Endothelial cell of umbilical vein (primary cell): ENCODE data around the gene NDUFS4. TPM values are rescaled to one million over a fixed set of nuclear protein-coding genes. Genes with fewer than 3 reads are reported as not detected.

ENCODE experiments used
- BruUV-seq: library from RNA; stranded (reverse); fragments of 400-500 nt; replicated peaks from 2 replicates; lab custom pipeline; 2021; lab: Mats Ljungman, UMichigan
- CTCF ChIA-PET: fragments of 300-600, 350-600 bp; sonication (Branson Sonifier 250); formaldehyde crosslinking; loops from one replicate; lab custom pipeline; 2021; ENCODE audit warnings: antibody characterized with exemption, inconsistent platforms; lab: Charles Lee
- POLR2A ChIA-PET: fragments of 300-600, 350-600 bp; sonication (Branson Sonifier 250); formaldehyde crosslinking; loops from one replicate; lab custom pipeline; 2021; ENCODE audit warnings: antibody characterized with exemption, inconsistent platforms; lab: Charles Lee
- DNase-seq: peaks from one replicate; pipeline ENCODE4 v3.0.0-alpha.2; 2011; ENCODE audit warnings: low read depth, low spot score
- FAIRE-seq: peaks from 2 replicates; lab custom pipeline; 2011; peaks lifted over from hg19 to GRCh38; lab: Jason Lieb, UNC
- H2AFZ ChIP-seq: 2 replicates; pipeline ENCODE4 v1.6.0; 2012; ENCODE audit warnings: low read depth, low read length, control low read depth, inconsistent platforms
- H3K27ac ChIP-seq: 2 replicates; pipeline ENCODE4 v1.5.1; 2011; ENCODE audit warnings: low read depth, mild to moderate bottlenecking, control low read depth, low read length, moderate library complexity; ENCODE audit not compliant: insufficient read depth
- H3K27me3 ChIP-seq, 2 experiments: 2 replicates each; pipeline versions ENCODE4 v1.6.0 to v1.6.1; 2011; ENCODE audit warnings: low read length in 2 of 2, mixed read lengths in 1 of 2; ENCODE audit not compliant: control insufficient read depth in 2 of 2, insufficient read depth in 2 of 2
- H3K36me3 ChIP-seq, 2 experiments: 2 replicates in 1 of 2; 3 replicates in 1 of 2; pipeline ENCODE4 v1.5.1; 2011; ENCODE audit warnings: low read length in 2 of 2, mild to moderate bottlenecking in 1 of 2, moderate library complexity in 1 of 2; ENCODE audit not compliant: control insufficient read depth in 2 of 2, insufficient read depth in 2 of 2; ENCODE audit errors: extremely low read depth in 1 of 2
- H3K4me1 ChIP-seq: 3 replicates; pipeline ENCODE4 v1.5.1; 2011; ENCODE audit warnings: mild to moderate bottlenecking, low read length; ENCODE audit not compliant: control insufficient read depth, insufficient read depth; ENCODE audit errors: extremely low read depth
- H3K4me2 ChIP-seq: 2 replicates; pipeline ENCODE4 v1.6.1; 2011; ENCODE audit warnings: low read length, control low read depth, mixed read lengths; ENCODE audit not compliant: insufficient read depth
- H3K4me3 ChIP-seq, 3 experiments: fragments of 200-600 bp in 1 of 3; sonication (generic), shearing (Covaris generic) in 1 of 3; replicated peaks in 1 of 3; 2 replicates each; pipeline ENCODE4 v1.5.1; 2011 to 2016; ENCODE audit warnings: control low read depth in 3 of 3, low read length in 3 of 3, mild to moderate bottlenecking in 2 of 3, inconsistent platforms in 1 of 3, low read depth in 1 of 3, moderate library complexity in 1 of 3; ENCODE audit not compliant: insufficient read depth in 1 of 3
- H3K79me2 ChIP-seq: 2 replicates; pipeline ENCODE4 v1.6.0; 2012; ENCODE audit warnings: low read length, inconsistent platforms; ENCODE audit not compliant: control insufficient read depth, insufficient read depth
- H3K9ac ChIP-seq: replicated peaks from 2 replicates; pipeline ENCODE3; 2011; ENCODE audit warnings: low read length, control low read depth; ENCODE audit not compliant: insufficient read depth; ENCODE audit errors: extremely low read depth
- H3K9me1 ChIP-seq: replicated peaks from 3 replicates; pipeline ENCODE4 v1.6.0; 2011; ENCODE audit warnings: mild to moderate bottlenecking, low read length; ENCODE audit not compliant: control insufficient read depth, insufficient read depth; ENCODE audit errors: extremely low read depth
- H3K9me3 ChIP-seq: replicated peaks from 2 replicates; pipeline ENCODE4 v1.5.1; 2012; ENCODE audit warnings: low read length, inconsistent platforms; ENCODE audit not compliant: control insufficient read depth, insufficient read depth
- H4K20me1 ChIP-seq: replicated peaks from 2 replicates; pipeline ENCODE3; 2011; ENCODE audit warnings: mild to moderate bottlenecking, low read length; ENCODE audit not compliant: control insufficient read depth, insufficient read depth; ENCODE audit errors: extremely low read depth
- CTCF ChIP-seq, 2 donors: IDR thresholded peaks; 1 replicate in 1 of 2; 2 replicates in 1 of 2; pipeline ENCODE4 v1.5.1; 2011; ENCODE audit warnings: low read length in 2 of 2, mild to moderate bottlenecking in 2 of 2, moderate library complexity in 2 of 2, control low read depth in 1 of 2, inconsistent platforms in 1 of 2, low read depth in 1 of 2; ENCODE audit not compliant: insufficient read depth in 1 of 2; ENCODE audit errors: extremely low read depth in 1 of 2
- EZH2 ChIP-seq: IDR thresholded peaks from 2 replicates; pipeline ENCODE4 v1.6.1; 2012; ENCODE audit warnings: borderline replicate concordance, low read depth, mild to moderate bottlenecking, moderate library complexity, low read length, inconsistent platforms; ENCODE audit not compliant: severe bottlenecking
- FOS ChIP-seq: IDR thresholded peaks from 2 replicates; pipeline ENCODE4 v1.6.1; 2011; ENCODE audit warnings: mild to moderate bottlenecking, low read length, moderate library complexity, borderline replicate concordance; ENCODE audit not compliant: insufficient read depth
- GATA2 ChIP-seq: IDR thresholded peaks from 2 replicates; pipeline ENCODE4 v1.7.0; 2011; ENCODE audit warnings: low read depth, mild to moderate bottlenecking, moderate library complexity, mixed read lengths, low read length; ENCODE audit not compliant: insufficient read length, insufficient read depth
- JUN ChIP-seq: IDR thresholded peaks from 2 replicates; pipeline ENCODE4 v1.6.1; 2011; ENCODE audit warnings: borderline replicate concordance, low read depth; ENCODE audit not compliant: insufficient read length, insufficient read depth
- MAX ChIP-seq: IDR thresholded peaks from 2 replicates; pipeline ENCODE4 v1.6.1; 2011; ENCODE audit not compliant: insufficient read depth, insufficient read length
- MYC ChIP-seq: IDR thresholded peaks from one replicate; pipeline ENCODE4 v1.6.1; 2011; ENCODE audit warnings: mild to moderate bottlenecking, low read depth, low read length
- POLR2A ChIP-seq: IDR thresholded peaks from 2 replicates; pipeline ENCODE4 v1.6.1; 2012; ENCODE audit warnings: low read depth, mild to moderate bottlenecking, control low read depth, low read length
- POLR2AphosphoS5 ChIP-seq: IDR thresholded peaks from 2 replicates; pipeline ENCODE4 v1.6.1; 2012; ENCODE audit warnings: low read depth, mild to moderate bottlenecking, control low read depth, low read length, moderate library complexity; ENCODE audit not compliant: insufficient read depth
- dilution Hi-C: fragments of 300-500 bp; cut with MboI; formaldehyde crosslinking; loops from one replicate; pipeline ENCODE4 v1.15.0; 2019; ENCODE audit warnings: low sequenced_read_pairs; ENCODE audit not compliant: extremely low pct_ligation_motif_present
- intact Hi-C: fragments of 100-400 bp; cut with micrococcal nuclease; formaldehyde crosslinking; loops from one replicate; pipeline ENCODE4 v1.10.0; 2022
- polyA plus RNA-seq, 4 experiments: library from polyadenylated mRNA; depleted of rRNA in 3 of 4; stranded (reverse) in 3 of 4; unstranded in 1 of 4; fragments of >200 nt; gene quantifications; 2 replicates each; pipeline versions ENCODE4 v1.2.1 to v1.2.3, GENCODE V29; 2011 to 2012; ENCODE audit warnings: missing spikeins in 1 of 4
- total RNA-seq: library from RNA; stranded (reverse); gene quantifications from 2 replicates; pipeline ENCODE4 v1.2.3, GENCODE V29; 2021

NDUFS4 gene
- total and polyA plus RNA-seq, 2 donors (not counting 3 experiments of a cell fraction or from before 2014, with no cell fraction given) = 70.4 to 76.2 TPM

GRCh38 chr5:53726121-53726520 lies 165.7 kb downstream of the NDUFS4 start:
- no peak overlapping the region for H3K27ac ChIP-seq
- no peaks in the 10 kb centered on the region for H3K9me3 ChIP-seq
- peaks cover 6% of the 10 kb centered on the region for H3K4me1 ChIP-seq
- dilution Hi-C loops (no loop called here), intact Hi-C loops (no loop called here)
- H3K27me3 ChIP-seq = peaks cover 0 to 2% of the 10 kb centered on the region in 2 experiments
- ChIA-PET POLR2A (no interaction called here), CTCF (no interaction called here)
- no peak overlapping the region for H2AFZ ChIP-seq
- no peak for TF ChIP-seq JUN
- no peak for TF ChIP-seq POLR2A
- TF ChIP-seq POLR2AphosphoS5 = no peak
- no peak for TF ChIP-seq FOS
- TF ChIP-seq EZH2 = no peak
- no peak for TF ChIP-seq MAX
- TF ChIP-seq MYC = no peak
- TF ChIP-seq CTCF (IDR thresholded peaks at IDR 0.05; ENCODE audit: extremely low read depth in 1 of 2, insufficient read depth in 1 of 2, low read depth in 1 of 2, low read length in 2 of 2) = no peak
- TF ChIP-seq GATA2 = no peak
- no peak for FAIRE-seq
- DNase-seq = no peak
- H4K20me1 ChIP-seq = no peaks in the 10 kb centered on the region
- H3K36me3 ChIP-seq = no peaks in the 10 kb centered on the region
- no peak overlapping the region for H3K9ac ChIP-seq
- H3K79me2 ChIP-seq = no peaks in the 10 kb centered on the region
- no peak overlapping the region for H3K4me2 ChIP-seq
- BruUV-seq = no TSS peak
- no peak overlapping the region for H3K4me3 ChIP-seq
- H3K9me1 ChIP-seq = no peaks in the 10 kb centered on the region
